WTC11 (cell line): ENCODE measurements around the gene PFKP. TPM values are rescaled to one million over a fixed set of nuclear protein-coding genes. Genes with fewer than 3 reads are reported as not detected.

ENCODE experiments used
- ATAC-seq: fragments of 200-7000 bp; cut with Tn5 transposase; 2 replicates; pipeline ENCODE4 v1.10.0; 2021; ENCODE audit warnings: mild to moderate bottlenecking, moderate library complexity
- CTCF ChIA-PET: fragments of 300-600 bp; sonication (Branson Sonifier 250); formaldehyde crosslinking; loops from one replicate; lab custom pipeline; 2021; ENCODE audit warnings: antibody characterized with exemption; lab: Charles Lee
- POLR2A ChIA-PET: fragments of 350-600 bp; sonication (Branson Sonifier 250); formaldehyde crosslinking; loops from one replicate; lab custom pipeline; 2021; ENCODE audit warnings: antibody characterized with exemption; lab: Charles Lee
- DNase-seq: peaks from one replicate; pipeline ENCODE4 v3.0.0; 2021; ENCODE audit warnings: low spot score
- H3K27ac Mint-ChIP-seq: 2 replicates; pipeline ENCODE4 v1.8.0; 2021; ENCODE audit warnings: mixed read lengths
- H3K27me3 Mint-ChIP-seq: 2 replicates; pipeline ENCODE4 v1.8.0; 2021; ENCODE audit warnings: low read depth, mild to moderate bottlenecking, moderate library complexity, mixed read lengths
- H3K36me3 Mint-ChIP-seq: 2 replicates; pipeline ENCODE4 v1.8.0; 2021; ENCODE audit warnings: mixed read lengths
- H3K4me1 Mint-ChIP-seq: 2 replicates; pipeline ENCODE4 v1.8.0; 2022; ENCODE audit warnings: mixed read lengths
- H3K4me3 Mint-ChIP-seq: 2 replicates; pipeline ENCODE4 v1.8.0; 2021; ENCODE audit warnings: mild to moderate bottlenecking, moderate library complexity, mixed read lengths
- H3K9me3 Mint-ChIP-seq: 2 replicates; pipeline ENCODE4 v1.8.0; 2021; ENCODE audit warnings: mixed read lengths
- ARID4B ChIP-seq: sonication (generic); formaldehyde crosslinking; IDR thresholded peaks from 2 replicates; pipeline ENCODE4 v1.8.0; 2023; ENCODE audit warnings: missing genetic modification reagents, mild to moderate bottlenecking, borderline replicate concordance
- ATF2 ChIP-seq: sonication (generic); formaldehyde crosslinking; IDR thresholded peaks from 2 replicates; pipeline ENCODE4 v1.8.1; 2022; ENCODE audit warnings: low read depth, missing genetic modification reagents, borderline replicate concordance
- ELF4 ChIP-seq: sonication (generic); formaldehyde crosslinking; IDR thresholded peaks from 2 replicates; pipeline ENCODE4 v1.8.1; 2022; ENCODE audit warnings: low read depth, mild to moderate bottlenecking, moderate library complexity, missing genetic modification reagents
- ERG ChIP-seq: fragments of 250-450 bp; sonication (Bioruptor Pico); IDR thresholded peaks from 2 replicates; pipeline ENCODE4 v1.8.0; 2021; ENCODE audit warnings: mild to moderate bottlenecking
- ESRRA ChIP-seq: sonication (generic); formaldehyde crosslinking; IDR thresholded peaks from 2 replicates; pipeline ENCODE4 v1.8.1; 2022; ENCODE audit warnings: mild to moderate bottlenecking, missing genetic modification reagents, borderline replicate concordance
- FOXK1 ChIP-seq: sonication (generic); formaldehyde crosslinking; IDR thresholded peaks from 2 replicates; pipeline ENCODE4 v1.8.0; 2022; ENCODE audit warnings: mild to moderate bottlenecking, moderate library complexity, missing genetic modification reagents
- FOXP1 ChIP-seq: sonication (generic); formaldehyde crosslinking; IDR thresholded peaks from 2 replicates; pipeline ENCODE4 v1.8.0; 2022; ENCODE audit warnings: missing genetic modification reagents, mild to moderate bottlenecking, moderate library complexity, borderline replicate concordance
- GRHL2 ChIP-seq: fragments of 250-450 bp; sonication (Bioruptor Pico); IDR thresholded peaks from 2 replicates; pipeline ENCODE4 v1.8.0; 2022; ENCODE audit warnings: mild to moderate bottlenecking, moderate library complexity; ENCODE audit not compliant: insufficient replicate concordance, severe bottlenecking
- HMGA2 ChIP-seq: fragments of 250-450 bp; sonication (Bioruptor Pico); IDR thresholded peaks from 2 replicates; pipeline ENCODE4 v1.4.0; 2021; ENCODE audit warnings: mild to moderate bottlenecking, moderate library complexity
- JUN ChIP-seq: sonication (generic); formaldehyde crosslinking; IDR thresholded peaks from 2 replicates; pipeline ENCODE4 v1.8.0; 2023; ENCODE audit warnings: mild to moderate bottlenecking, missing genetic modification reagents
- MLX ChIP-seq: sonication (generic); formaldehyde crosslinking; IDR thresholded peaks from 2 replicates; pipeline ENCODE4 v1.8.1; 2023; ENCODE audit warnings: mild to moderate bottlenecking, missing genetic modification reagents, moderate library complexity
- SMAD3 ChIP-seq: sonication (generic); formaldehyde crosslinking; IDR thresholded peaks from 2 replicates; pipeline ENCODE4 v1.8.0; 2022; ENCODE audit warnings: missing genetic modification reagents, mild to moderate bottlenecking, borderline replicate concordance
- SP1 ChIP-seq: sonication (generic); formaldehyde crosslinking; conservative IDR thresholded peaks from 2 replicates; pipeline ENCODE4 v1.8.1; 2022; ENCODE audit warnings: missing genetic modification reagents
- TEAD4 ChIP-seq: sonication (generic); formaldehyde crosslinking; IDR thresholded peaks from 2 replicates; pipeline ENCODE4 v1.8.0; 2022; ENCODE audit warnings: mild to moderate bottlenecking, missing genetic modification reagents
- ZBTB43 ChIP-seq: sonication (generic); formaldehyde crosslinking; IDR thresholded peaks from 2 replicates; pipeline ENCODE4 v1.8.1; 2023; ENCODE audit warnings: mild to moderate bottlenecking, missing genetic modification reagents
- ZNF138 ChIP-seq: sonication (generic); formaldehyde crosslinking; conservative IDR thresholded peaks from 2 replicates; pipeline ENCODE4 v1.8.1; 2022; ENCODE audit warnings: mild to moderate bottlenecking, moderate library complexity, missing genetic modification reagents
- ZNF232 ChIP-seq: sonication (generic); formaldehyde crosslinking; IDR thresholded peaks from 2 replicates; pipeline ENCODE4 v1.8.0; 2022; ENCODE audit warnings: mild to moderate bottlenecking, missing genetic modification reagents
- ZNF281 ChIP-seq: sonication (generic); formaldehyde crosslinking; IDR thresholded peaks from 2 replicates; pipeline ENCODE4 v1.8.0; 2023; ENCODE audit warnings: mild to moderate bottlenecking, missing genetic modification reagents
- ZNF425 ChIP-seq: fragments of 250-450 bp; sonication (Bioruptor Pico); conservative IDR thresholded peaks from 2 replicates; pipeline ENCODE4 v1.9.0; 2021; ENCODE audit warnings: mild to moderate bottlenecking
- ZNF671 ChIP-seq: fragments of 250-450 bp; sonication (Bioruptor Pico); IDR thresholded peaks from 2 replicates; pipeline ENCODE4 v1.8.0; 2021; ENCODE audit warnings: mild to moderate bottlenecking
- ZSCAN18 ChIP-seq: fragments of 250-450 bp; sonication (Bioruptor Pico); IDR thresholded peaks from 2 replicates; pipeline ENCODE4 v2.1.2; 2022; ENCODE audit warnings: mild to moderate bottlenecking, moderate library complexity
- total RNA-seq: library from RNA; stranded (reverse); gene quantifications from 3 replicates; pipeline ENCODE4 v1.2.3, GENCODE V29; 2021

PFKP gene
- total RNA-seq, 1 experiment from 2014 or later: 127 TPM

GRCh38 chr10:3093996-3094395 lies 26.6 kb downstream of the PFKP start:
- no peak overlapping the region for H3K4me3 Mint-ChIP-seq
- no peak overlapping the region for H3K27ac Mint-ChIP-seq
- H3K27me3 Mint-ChIP-seq: no peaks in the 10 kb centered on the region
- ChIA-PET POLR2A (interaction anchor here (0.7 kb wide), 1 partner anchor 182 kb away, joined by 5 read pairs; no protein-coding TSS in a partner anchor), CTCF (no interaction called here)
- no peaks in the 10 kb centered on the region for H3K9me3 Mint-ChIP-seq
- no peak for DNase-seq
- no peak for ATAC-seq
- H3K36me3 Mint-ChIP-seq: peaks cover 28% of the 10 kb centered on the region
- TF ChIP-seq TEAD4 (CRISPR knock-in tag) (no peak), ESRRA (no peak), ZNF671 (CRISPR knock-in tag) (no peak), SMAD3 (no peak), ARID4B (CRISPR knock-in tag) (no peak), ZNF138 (CRISPR knock-in tag) (no peak), ZBTB43 (no peak), ZNF425 (CRISPR knock-in tag) (no peak), ATF2 (no peak)
- peaks cover 37% of the 10 kb centered on the region for H3K4me1 Mint-ChIP-seq

- Mint-ChIP-seq H3K4me1 (peaks cover 36% of the 10 kb centered on the region), H3K27ac (no peak overlapping the region), H3K4me3 (no peak overlapping the region), H3K27me3 (no peaks in the 10 kb centered on the region), H3K9me3 (no peaks in the 10 kb centered on the region), H3K36me3 (peaks cover 34% of the 10 kb centered on the region)
- POLR2A ChIA-PET: no interaction called here
- no peak for ATAC-seq
- CTCF ChIA-PET: no interaction called here
- no peak for DNase-seq
- TF ChIP-seq JUN (CRISPR knock-in tag) (no peak), FOXK1 (no peak), SP1 (no peak), ZNF281 (CRISPR knock-in tag) (no peak), FOXP1 (CRISPR knock-in tag) (no peak), HMGA2 (CRISPR knock-in tag) (no peak), GRHL2 (CRISPR knock-in tag) (no peak), ELF4 (no peak), ZNF232 (no peak), ERG (CRISPR knock-in tag) (no peak), ZSCAN18 (CRISPR knock-in tag) (no peak), MLX (CRISPR knock-in tag) (no peak)
These were observed 27.3 kb downstream of the PFKP start for GRCh38 chr10:3094609-3095036.
